Mesothelial cell of epicardium (in vitro differentiated cells): Measurements from ENCODE around the gene OR10A2. TPM values are rescaled to one million over a fixed set of nuclear protein-coding genes. Genes with fewer than 3 reads are reported as not detected.

Source experiments
- DNase-seq, 2 experiments: peaks; one replicate each; pipeline ENCODE4 v3.0.0; 2021; ENCODE audit warnings: low spot score in 2 of 2; ENCODE audit not compliant: unreplicated experiment in 2 of 2
- H3K27ac Mint-ChIP-seq: 2 replicates; pipeline ENCODE4 v1.8.0; 2021; ENCODE audit warnings: mixed read lengths
- H3K27me3 Mint-ChIP-seq: 2 replicates; pipeline ENCODE4 v1.8.0; 2021; ENCODE audit warnings: low read depth, mixed read lengths
- H3K36me3 Mint-ChIP-seq: 2 replicates; pipeline ENCODE4 v1.8.0; 2021; ENCODE audit warnings: mixed read lengths
- H3K4me1 Mint-ChIP-seq: 2 replicates; pipeline ENCODE4 v1.8.0; 2021; ENCODE audit warnings: mixed read lengths
- H3K4me3 Mint-ChIP-seq: 2 replicates; pipeline ENCODE4 v1.8.0; 2021; ENCODE audit warnings: mild to moderate bottlenecking, moderate library complexity, mixed read lengths
- H3K9me3 Mint-ChIP-seq: 2 replicates; pipeline ENCODE4 v1.8.0; 2021; ENCODE audit warnings: mixed read lengths
- total RNA-seq: library from RNA; stranded (reverse); gene quantifications from 3 replicates; pipeline ENCODE4 v1.2.1, GENCODE V29; 2021
- TF ChIP-seq, protein P1 (sequence below): fragments of 200-600 bp; sonication (generic); IDR thresholded peaks from one replicate; pipeline ENCODE4 v1.5.0; 2021; ENCODE audit warnings: antibody characterized with exemption; ENCODE audit not compliant: unreplicated experiment

Gene OR10A2
- total RNA-seq, 1 donor from 2014 or later = not detected

DNA sequence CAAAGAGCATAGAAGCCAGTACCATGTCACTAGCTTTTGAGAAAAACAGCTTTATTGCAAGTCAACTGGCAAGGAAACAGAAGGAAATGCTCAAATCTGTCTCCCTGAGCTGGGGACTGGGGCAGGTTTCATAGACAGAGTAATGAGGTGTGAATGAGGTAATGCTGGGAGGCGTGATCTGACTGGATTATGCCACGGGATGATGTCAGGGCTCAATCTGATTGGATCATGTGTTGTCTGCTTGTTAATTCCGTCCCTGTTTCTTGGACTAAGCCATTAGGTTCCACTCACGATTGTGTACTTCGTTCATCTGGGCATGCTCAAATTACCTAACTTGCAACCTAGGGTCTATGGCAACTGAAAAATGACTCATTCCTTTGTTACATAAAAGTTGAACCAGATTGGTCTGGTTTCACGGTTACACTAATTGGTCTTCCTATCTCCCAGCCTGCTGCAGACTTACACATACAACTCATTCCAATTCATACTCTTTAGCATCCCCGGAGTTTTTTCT lies 37.6 kb upstream of the OR10A2 start:
- Mint-ChIP-seq H3K27ac (no peak overlapping the region), H3K4me1 (no peaks in the 10 kb centered on the region), H3K27me3 (peaks cover 3% of the 10 kb centered on the region), H3K4me3 (no peak overlapping the region), H3K9me3 (peaks cover 7% of the 10 kb centered on the region), H3K36me3 (no peaks in the 10 kb centered on the region)
- TF ChIP-seq, protein P1, sequence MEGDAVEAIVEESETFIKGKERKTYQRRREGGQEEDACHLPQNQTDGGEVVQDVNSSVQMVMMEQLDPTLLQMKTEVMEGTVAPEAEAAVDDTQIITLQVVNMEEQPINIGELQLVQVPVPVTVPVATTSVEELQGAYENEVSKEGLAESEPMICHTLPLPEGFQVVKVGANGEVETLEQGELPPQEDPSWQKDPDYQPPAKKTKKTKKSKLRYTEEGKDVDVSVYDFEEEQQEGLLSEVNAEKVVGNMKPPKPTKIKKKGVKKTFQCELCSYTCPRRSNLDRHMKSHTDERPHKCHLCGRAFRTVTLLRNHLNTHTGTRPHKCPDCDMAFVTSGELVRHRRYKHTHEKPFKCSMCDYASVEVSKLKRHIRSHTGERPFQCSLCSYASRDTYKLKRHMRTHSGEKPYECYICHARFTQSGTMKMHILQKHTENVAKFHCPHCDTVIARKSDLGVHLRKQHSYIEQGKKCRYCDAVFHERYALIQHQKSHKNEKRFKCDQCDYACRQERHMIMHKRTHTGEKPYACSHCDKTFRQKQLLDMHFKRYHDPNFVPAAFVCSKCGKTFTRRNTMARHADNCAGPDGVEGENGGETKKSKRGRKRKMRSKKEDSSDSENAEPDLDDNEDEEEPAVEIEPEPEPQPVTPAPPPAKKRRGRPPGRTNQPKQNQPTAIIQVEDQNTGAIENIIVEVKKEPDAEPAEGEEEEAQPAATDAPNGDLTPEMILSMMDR = no peak
- DNase-seq = no peak

DNA sequence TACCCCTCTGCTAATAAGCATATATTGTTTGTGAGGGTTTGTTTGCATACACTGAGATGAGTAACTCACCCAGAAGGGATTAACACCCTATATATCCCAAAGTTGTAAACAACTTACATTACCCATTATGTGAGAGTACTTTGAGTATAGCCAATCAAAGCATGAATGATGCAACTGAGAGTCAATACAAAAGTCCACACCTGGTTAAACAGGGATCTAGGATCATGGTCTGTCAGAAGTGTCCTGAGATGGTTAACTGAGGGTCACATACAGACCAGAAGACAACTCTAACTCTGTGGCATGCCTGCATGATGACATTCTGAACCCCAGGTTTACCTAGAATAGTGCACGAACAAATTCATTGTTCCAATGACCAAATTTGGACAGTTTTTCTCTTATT lies 34.8 kb upstream of the OR10A2 start:
- DNase-seq = no peak

DNA sequence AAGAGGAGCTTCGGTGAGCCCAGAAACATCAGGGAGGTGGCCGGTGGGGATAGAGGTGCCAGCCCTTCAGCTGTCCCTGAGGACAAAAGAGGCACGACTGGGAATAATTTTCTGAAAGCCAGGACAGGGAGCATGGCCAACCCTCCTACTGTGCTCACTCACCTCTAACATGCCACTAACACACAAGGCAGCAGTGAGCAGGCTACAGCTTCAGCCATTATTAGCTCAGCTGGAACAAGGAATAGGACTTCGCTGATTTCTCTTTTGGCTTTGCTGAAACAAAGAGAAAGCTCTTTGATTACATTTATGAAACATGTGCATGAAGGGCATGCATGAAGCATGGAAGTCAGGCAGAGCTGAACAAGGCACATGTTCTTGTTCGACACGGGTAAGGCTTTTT lies 29.5 kb upstream of the OR10A2 start:
- Mint-ChIP-seq H3K36me3 (no peaks in the 10 kb centered on the region), H3K27me3 (no peaks in the 10 kb centered on the region), H3K27ac (no peak overlapping the region), H3K4me1 (peaks cover 2% of the 10 kb centered on the region), H3K4me3 (no peak overlapping the region), H3K9me3 (no peaks in the 10 kb centered on the region)
- no peak for DNase-seq
- TF ChIP-seq, protein P1 = no peak

More for the DNA sequence above, 34.8 kb upstream of the OR10A2 start:
- TF ChIP-seq, protein P1 = no peak
- no peaks in the 10 kb centered on the region for H3K36me3 Mint-ChIP-seq
- no peak overlapping the region for H3K4me3 Mint-ChIP-seq
- no peaks in the 10 kb centered on the region for H3K9me3 Mint-ChIP-seq
- H3K27ac Mint-ChIP-seq = no peak overlapping the region
- no peaks in the 10 kb centered on the region for H3K27me3 Mint-ChIP-seq
- no peaks in the 10 kb centered on the region for H3K4me1 Mint-ChIP-seq

DNA sequence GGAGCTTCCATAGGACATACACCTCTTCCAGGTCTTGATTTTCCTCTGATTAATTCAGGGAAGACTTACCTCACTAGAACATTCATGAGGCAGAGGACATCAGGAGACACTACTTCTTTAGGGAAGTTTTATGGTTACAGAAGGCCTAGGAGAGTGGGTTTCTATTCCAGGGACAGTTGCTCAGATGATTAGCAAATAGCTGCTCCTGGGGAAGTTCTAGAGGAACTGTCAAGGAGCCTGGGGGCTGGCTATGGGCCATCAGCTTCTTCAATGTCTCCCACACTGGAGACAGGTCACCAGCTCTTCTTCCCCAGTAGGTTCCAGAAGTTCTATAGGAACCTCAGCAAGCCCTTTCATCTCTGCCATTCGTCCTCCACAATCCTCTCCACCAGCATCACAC lies 28.8 kb upstream of the OR10A2 start:
- Mint-ChIP-seq H3K9me3 (no peaks in the 10 kb centered on the region), H3K27ac (no peak overlapping the region), H3K4me3 (no peak overlapping the region), H3K27me3 (no peaks in the 10 kb centered on the region), H3K36me3 (no peaks in the 10 kb centered on the region), H3K4me1 (peaks cover 2% of the 10 kb centered on the region)
- DNase-seq = no peak
- TF ChIP-seq, protein P1 = no peak

DNA sequence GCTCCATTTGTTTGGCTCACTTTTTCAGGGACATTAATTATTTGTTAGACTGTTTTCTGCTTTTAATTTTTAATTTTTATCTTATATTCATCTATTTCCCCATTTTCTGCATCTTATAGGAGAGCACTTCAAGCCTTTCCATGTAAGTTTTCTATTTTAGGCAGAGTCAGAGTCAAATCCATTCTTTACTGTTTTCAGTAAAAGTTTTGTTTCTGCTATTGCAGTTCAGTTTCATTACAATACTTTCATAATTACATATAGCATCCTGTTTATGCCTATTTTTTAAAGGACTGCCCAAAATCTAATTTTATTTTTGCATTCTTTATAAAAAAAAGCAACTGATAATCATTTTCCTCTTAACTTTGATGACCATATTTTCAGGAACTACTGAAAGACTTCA lies 21.2 kb upstream of the OR10A2 start:
- Mint-ChIP-seq H3K4me3 (no peak overlapping the region), H3K27me3 (no peaks in the 10 kb centered on the region), H3K27ac (no peak overlapping the region), H3K4me1 (no peaks in the 10 kb centered on the region), H3K36me3 (no peaks in the 10 kb centered on the region), H3K9me3 (peaks cover 17% of the 10 kb centered on the region)
- DNase-seq = no peak
- TF ChIP-seq, protein P1 = no peak

DNA sequence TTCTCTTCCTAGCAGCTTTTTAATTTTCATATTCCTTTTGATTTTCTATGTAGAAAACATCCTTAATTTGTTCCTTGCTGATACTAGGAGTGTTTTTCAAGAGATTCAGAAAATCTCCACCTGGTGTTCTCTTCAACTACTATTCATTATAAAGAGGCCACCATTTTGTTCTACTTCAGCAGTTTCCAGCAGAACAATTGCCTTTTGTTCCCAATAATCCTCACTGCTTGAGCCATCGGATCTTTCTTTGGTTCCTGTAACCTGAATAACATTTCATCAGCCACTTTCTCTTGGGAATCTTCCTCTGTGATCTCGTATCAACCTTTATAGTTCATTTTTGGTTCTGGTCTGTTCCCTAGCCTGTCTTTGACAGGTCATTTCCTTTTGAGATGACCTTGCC lies 19.2 kb upstream of the OR10A2 start:
- Mint-ChIP-seq H3K9me3 (peaks cover 17% of the 10 kb centered on the region), H3K4me3 (no peak overlapping the region), H3K27ac (no peak overlapping the region), H3K4me1 (no peaks in the 10 kb centered on the region), H3K36me3 (no peaks in the 10 kb centered on the region), H3K27me3 (no peaks in the 10 kb centered on the region)
- DNase-seq = no peak
- TF ChIP-seq, protein P1 = no peak
